CD4-positive, alpha-beta T cell (primary cell): ENCODE results near the gene BOLA1. TPM values are rescaled to one million over a fixed set of nuclear protein-coding genes. Genes with fewer than 3 reads are reported as not detected.
A peak's percentile ranks its signal among the peaks of the same experiment; 100 is the strongest.

Source experiments
- ATAC-seq: fragments of 200-7000 bp; cut with Tn5 transposase; one replicate; pipeline ENCODE4 v1.10.0; 2022; ENCODE audit warnings: mild to moderate bottlenecking; ENCODE audit not compliant: poor library complexity
- CTCF ChIA-PET: fragments of 350-600 bp; sonication (Branson Sonifier 250); formaldehyde crosslinking; loops from one replicate; lab custom pipeline; 2021; ENCODE audit warnings: antibody characterized with exemption, inconsistent platforms; lab: Charles Lee
- POLR2A ChIA-PET: fragments of 350-600 bp; sonication (Branson Sonifier 250); formaldehyde crosslinking; loops from one replicate; lab custom pipeline; 2021; ENCODE audit warnings: antibody characterized with exemption, inconsistent platforms; lab: Charles Lee
- DNase-seq, 14 experiments: peaks; one replicate each; pipeline ENCODE4 v3.0.0-alpha.2; 2013 to 2020; ENCODE audit warnings: mixed read lengths in 2 of 14
- H3K27ac ChIP-seq, 2 donors: one replicate each; pipeline versions ENCODE4 v1.5.1 to v1.7.0; 2013; ENCODE audit warnings: low read length in 2 of 2, low read depth in 1 of 2, mild to moderate bottlenecking in 1 of 2
- H3K27me3 ChIP-seq, 2 experiments: 1 replicate in 1 of 2; 2 replicates in 1 of 2; pipeline versions ENCODE4 v1.6.1 to v1.7.0; 2013; ENCODE audit warnings: low read length in 2 of 2, control low read depth in 1 of 2, mild to moderate bottlenecking in 1 of 2, moderate library complexity in 1 of 2; ENCODE audit not compliant: insufficient read depth in 2 of 2, control insufficient read depth in 1 of 2
- H3K36me3 ChIP-seq: one replicate; pipeline ENCODE4 v1.6.1; 2013; ENCODE audit warnings: low read length, control low read depth; ENCODE audit not compliant: insufficient read depth
- H3K4me1 ChIP-seq: one replicate; pipeline ENCODE4 v1.6.1; 2013; ENCODE audit warnings: low read length, control low read depth; ENCODE audit not compliant: insufficient read depth
- H3K4me3 ChIP-seq: one replicate; pipeline ENCODE4 v1.5.1; 2013; ENCODE audit warnings: mild to moderate bottlenecking, low read length, moderate library complexity
- H3K9me3 ChIP-seq, 2 experiments: 1 replicate in 1 of 2; 2 replicates in 1 of 2; pipeline versions ENCODE4 v1.6.1 to v1.7.0; 2013; ENCODE audit warnings: low read length in 2 of 2, mild to moderate bottlenecking in 2 of 2, control low read depth in 1 of 2, moderate library complexity in 1 of 2; ENCODE audit not compliant: control insufficient read depth in 1 of 2, insufficient read depth in 1 of 2
- H3K27ac Mint-ChIP-seq: one replicate; pipeline ENCODE4 v1.8.0; 2020; ENCODE audit warnings: mixed read lengths
- H3K27me3 Mint-ChIP-seq: one replicate; pipeline ENCODE4 v1.8.0; 2021; ENCODE audit warnings: mixed read lengths
- H3K36me3 Mint-ChIP-seq: one replicate; pipeline ENCODE4 v1.8.0; 2021; ENCODE audit warnings: low read depth, mixed read lengths
- H3K4me1 Mint-ChIP-seq: one replicate; pipeline ENCODE4 v1.8.0; 2021; ENCODE audit warnings: low read depth, mixed read lengths
- H3K4me3 Mint-ChIP-seq: one replicate; pipeline ENCODE4 v1.8.0; 2020; ENCODE audit warnings: mild to moderate bottlenecking, mixed read lengths
- H3K9me3 Mint-ChIP-seq: one replicate; pipeline ENCODE4 v1.8.0; 2020; ENCODE audit warnings: mixed read lengths
- CTCF ChIP-seq: fragments of 200-600 bp; IDR thresholded peaks from one replicate; pipeline ENCODE4 v1.8.0; 2022; ENCODE audit warnings: antibody characterized with exemption, mild to moderate bottlenecking
- intact Hi-C, 2 experiments: fragments of 100-400 bp; cut with DNase I in 1 of 2; cut with micrococcal nuclease in 1 of 2; formaldehyde crosslinking; loops; one replicate each; pipeline versions ENCODE4 v1.15.1 to v1.9.0; 2023 to 2025; cut with DNase I, micrococcal nuclease
- total RNA-seq, 174 experiments: library from RNA in 2 of 174; stranded (reverse) in 2 of 174; gene quantifications; one replicate each; pipeline ENCODE4 v1.2.3 and lab custom pipeline; 2021 to 2026

Gene BOLA1
- total RNA-seq, 2 experiments from 2014 or later = 4.6 to 6.4 TPM

DNA sequence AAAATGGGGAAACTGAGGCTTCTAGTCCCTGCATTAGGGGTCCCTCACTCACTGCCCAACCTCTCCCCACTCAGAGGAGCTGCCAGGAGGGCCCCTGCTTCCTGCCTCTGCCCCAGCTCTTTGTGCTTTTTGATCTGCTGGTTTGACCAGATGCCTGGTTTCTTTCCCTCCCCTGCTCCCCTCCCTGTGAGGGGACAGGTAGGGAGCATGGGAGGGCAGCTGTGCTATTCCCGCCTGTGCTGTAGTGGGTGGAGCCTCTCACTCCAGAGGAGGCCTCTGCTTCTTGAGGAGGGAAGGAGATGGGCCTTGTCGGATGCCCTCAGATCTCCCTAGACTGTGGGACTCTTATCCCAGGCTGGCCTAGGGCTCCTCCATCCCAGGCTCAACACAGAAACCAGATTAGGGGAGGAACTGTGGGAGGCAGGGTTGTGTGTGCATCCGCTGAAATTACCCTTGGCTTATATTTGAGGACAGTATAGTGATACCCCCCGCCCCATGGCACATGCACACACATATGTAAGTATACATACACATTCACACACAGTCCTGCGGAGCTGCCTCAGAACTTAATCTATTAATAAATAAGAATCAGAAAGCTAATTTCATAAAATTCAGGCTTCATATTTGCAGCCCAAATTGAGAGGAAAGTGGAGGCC is 4.6 kb downstream of the BOLA1 start:
- Histone ChIP-seq H3K4me3 (no peak overlapping the region), H3K9me3 (no peaks in the 10 kb centered on the region), H3K27me3 (no peaks in the 10 kb centered on the region), H3K36me3 (peaks cover 4% of the 10 kb centered on the region), H3K27ac (no peak overlapping the region), H3K4me1 (peaks cover 12% of the 10 kb centered on the region)
- no peak for TF ChIP-seq CTCF
- no peak overlapping the region for H3K4me3 Mint-ChIP-seq
- no peak for DNase-seq
- intact Hi-C loops = no loop called here
- ChIA-PET POLR2A (interaction anchor here (1.1 to 1.4 kb wide), 2 partner anchors 16 to 17 kb away, joined by 3 to 7 read pairs; a partner anchor contains a TSS), CTCF (no interaction called here)
- peaks cover 18% of the 10 kb centered on the region for H3K4me1 Mint-ChIP-seq
- no peaks in the 10 kb centered on the region for H3K9me3 Mint-ChIP-seq
- H3K27me3 Mint-ChIP-seq = no peaks in the 10 kb centered on the region
- H3K27ac Mint-ChIP-seq = no peak overlapping the region
- H3K36me3 Mint-ChIP-seq = peaks cover 8% of the 10 kb centered on the region
- no peak for ATAC-seq

DNA sequence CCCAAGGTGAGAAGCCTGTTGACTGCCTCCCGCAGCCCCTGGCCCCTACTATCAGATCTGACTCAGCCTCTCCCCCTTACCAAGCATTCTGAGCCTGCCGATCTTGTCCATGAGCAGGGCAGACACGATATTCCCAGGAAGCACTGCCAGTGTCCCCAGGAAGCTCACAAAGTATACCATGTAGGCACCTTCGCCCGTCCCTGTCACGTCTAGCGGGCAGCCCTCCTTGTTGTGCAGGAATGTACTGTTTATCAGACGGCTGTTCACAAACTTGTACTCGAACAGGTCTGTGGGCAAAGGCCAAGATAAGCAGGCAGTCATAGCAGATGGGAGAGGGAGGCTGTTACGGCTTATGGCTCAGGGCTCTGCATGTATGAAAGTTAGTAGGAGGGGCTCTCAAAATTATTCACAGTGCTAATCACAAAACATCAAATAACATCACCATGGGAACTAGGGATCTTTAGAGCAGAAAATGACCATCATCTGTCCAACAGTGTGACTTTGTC is 7.3 kb downstream of the BOLA1 start:
- no peaks in the 10 kb centered on the region for H3K27me3 ChIP-seq
- H3K27ac Mint-ChIP-seq = no peak overlapping the region
- no peaks in the 10 kb centered on the region for H3K27me3 Mint-ChIP-seq
- ATAC-seq = no peak
- no peaks in the 10 kb centered on the region for H3K4me1 ChIP-seq
- no peak for TF ChIP-seq CTCF
- no peaks in the 10 kb centered on the region for H3K9me3 Mint-ChIP-seq
- ChIA-PET POLR2A (interaction anchor here (1.8 kb wide), 1 partner anchor 20 kb away, joined by 9 read pairs; a partner anchor contains a TSS), CTCF (no interaction called here)
- no peaks in the 10 kb centered on the region for H3K4me1 Mint-ChIP-seq
- no peaks in the 10 kb centered on the region for H3K9me3 ChIP-seq
- H3K36me3 ChIP-seq = peaks cover 4% of the 10 kb centered on the region
- intact Hi-C loops = no loop called here
- no peak overlapping the region for H3K4me3 ChIP-seq
- no peak overlapping the region for H3K27ac ChIP-seq
- DNase-seq = no peak
- no peaks in the 10 kb centered on the region for H3K36me3 Mint-ChIP-seq
- no peak overlapping the region for H3K4me3 Mint-ChIP-seq

DNA sequence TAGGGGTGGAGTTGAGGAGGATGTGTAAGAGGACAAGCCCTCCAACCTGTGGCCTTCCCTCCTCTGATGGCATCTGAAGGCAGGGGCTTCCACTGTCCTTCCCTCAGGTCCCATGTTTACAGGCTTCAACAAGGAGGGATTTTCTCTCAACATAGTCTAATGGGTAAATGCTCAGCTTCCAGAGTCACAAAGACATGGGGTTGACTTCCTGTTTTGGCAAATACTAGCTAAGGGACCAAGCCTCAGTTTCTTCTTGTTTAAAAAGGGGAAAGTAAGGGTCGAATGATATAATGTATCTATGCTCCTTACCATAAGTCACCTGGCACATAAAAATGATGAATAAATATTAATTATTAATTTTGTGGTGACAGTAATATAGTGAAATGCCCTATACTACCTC is 15.2 kb downstream of the BOLA1 start:
- TF ChIP-seq CTCF = no peak
- Mint-ChIP-seq H3K4me1 (peaks cover 43% of the 10 kb centered on the region), H3K36me3 (no peaks in the 10 kb centered on the region), H3K4me3 (no peak overlapping the region), H3K9me3 (no peaks in the 10 kb centered on the region), H3K27me3 (no peaks in the 10 kb centered on the region), H3K27ac (peak overlapping the region; percentile 19)
- Histone ChIP-seq H3K9me3 (no peaks in the 10 kb centered on the region), H3K36me3 (no peaks in the 10 kb centered on the region), H3K4me3 (no peak overlapping the region), H3K27ac (no peak overlapping the region), H3K27me3 (no peaks in the 10 kb centered on the region), H3K4me1 (peaks cover 26% of the 10 kb centered on the region)
- POLR2A ChIA-PET = interaction anchor here (0.7 to 4.2 kb wide), 4 partner anchors 14 to 28 kb away, joined by 3 to 47 read pairs (median 3); a partner anchor contains a TSS
- CTCF ChIA-PET = interaction anchor here (0.9 kb wide), 1 partner anchor 26 kb away, joined by 3 read pairs; no protein-coding TSS in a partner anchor
- no peak for DNase-seq
- no peak for ATAC-seq
- intact Hi-C loops = no loop called here
